ENCODE results near the gene HS2ST1. TPM values are rescaled to one million over a fixed set of nuclear protein-coding genes. Genes with fewer than 3 reads are reported as not detected.
"Not testable (repeated sequence)": the region's sequence is repeated elsewhere in the genome, so short reads cannot be mapped to it uniquely, and the experiment has no call there.

Gene HS2ST1
- total RNA-seq, 6 experiments from 2014 or later = 9.9 to 17.2 (median 13.7) TPM

GRCh38 chr1:87058343-87058649 lies 143.9 kb downstream of the HS2ST1 start:
- Histone ChIP-seq H3K27ac (no peak overlapping the region), H3K36me3 (no peaks in the 10 kb centered on the region), H3K27me3 (no peaks in the 10 kb centered on the region), H3K9me3 (no peaks in the 10 kb centered on the region), H3K4me3 (no peak overlapping the region), H3K4me1 (no peaks in the 10 kb centered on the region)
- intact Hi-C loops (cut with DNase I) = no loop called here
- ATAC-seq (no peak), DNase-seq (no peak)
- WGBS (ENCODE audit: insufficient coverage, low coverage, low lambda C conversion rate, missing lambda C conversion rate) = 64% methylated on average over 1 of the region's 1 CpG
- TF ChIP-seq CTCF (IDR thresholded peaks at IDR 0.05) (no peak), POLR2A (IDR thresholded peaks at IDR 0.05) (no peak)

GRCh38 chr1:87061742-87062156 lies 147.3 kb downstream of the HS2ST1 start:
- TF ChIP-seq POLR2A (IDR thresholded peaks at IDR 0.05) (no peak), CTCF (IDR thresholded peaks at IDR 0.05) (no peak)
- ATAC-seq (no peak), DNase-seq (no peak)
- no peaks in the 10 kb centered on the region for H3K9me3 ChIP-seq
- no peak overlapping the region for H3K4me3 ChIP-seq
- intact Hi-C loops (cut with DNase I) = no loop called here
- no peaks in the 10 kb centered on the region for H3K4me1 ChIP-seq
- H3K27me3 ChIP-seq = no peaks in the 10 kb centered on the region
- no peaks in the 10 kb centered on the region for H3K36me3 ChIP-seq
- H3K27ac ChIP-seq = no peak overlapping the region

- no peak for ATAC-seq
- Histone ChIP-seq H3K27me3 (no peaks in the 10 kb centered on the region), H3K27ac (no peak overlapping the region), H3K4me1 (no peaks in the 10 kb centered on the region), H3K4me3 (no peak overlapping the region), H3K9me3 (no peaks in the 10 kb centered on the region), H3K36me3 (no peaks in the 10 kb centered on the region)
- TF ChIP-seq POLR2A (IDR thresholded peaks at IDR 0.05) = no peak
- TF ChIP-seq CTCF (IDR thresholded peaks at IDR 0.05) = no peak
- 87% methylated on average over 2 of the region's 2 CpGs for WGBS (ENCODE audit: insufficient coverage, low coverage, low lambda C conversion rate, missing lambda C conversion rate)
- no peak for DNase-seq
- intact Hi-C loops (cut with DNase I) = no loop called here
Measured at GRCh38 chr1:87062687-87063086, 148.3 kb downstream of the HS2ST1 start.

- intact Hi-C loops (cut with DNase I) = no loop called here
- no peak for TF ChIP-seq POLR2A (IDR thresholded peaks at IDR 0.05)
- TF ChIP-seq CTCF (IDR thresholded peaks at IDR 0.05) = no peak
- Histone ChIP-seq H3K4me1 (no peaks in the 10 kb centered on the region), H3K27ac (no peak overlapping the region), H3K4me3 (no peak overlapping the region), H3K27me3 (no peaks in the 10 kb centered on the region), H3K36me3 (no peaks in the 10 kb centered on the region), H3K9me3 (no peaks in the 10 kb centered on the region)
- ATAC-seq = no peak
- no peak for DNase-seq
Measured at GRCh38 chr1:87064309-87064708, 149.9 kb downstream of the HS2ST1 start.

GRCh38 chr1:87064986-87065385 lies 150.6 kb downstream of the HS2ST1 start:
- ATAC-seq = no peak
- intact Hi-C loops (cut with DNase I) = no loop called here

GRCh38 chr1:87066708-87067107 lies 152.3 kb downstream of the HS2ST1 start:
- H3K27ac ChIP-seq; DNase-seq; H3K4me1 ChIP-seq; intact Hi-C loops (cut with DNase I); H3K36me3 ChIP-seq; H3K4me3 ChIP-seq; ATAC-seq; H3K27me3 ChIP-seq; H3K9me3 ChIP-seq: not testable (repeated sequence)
- WGBS (ENCODE audit: insufficient coverage, low coverage, low lambda C conversion rate, missing lambda C conversion rate) = 100% methylated on average over 1 of the region's 1 CpG

More at GRCh38 chr1:87064986-87065385, 150.6 kb downstream of the HS2ST1 start:
- Histone ChIP-seq H3K36me3 (no peaks in the 10 kb centered on the region), H3K27ac (no peak overlapping the region), H3K4me1 (no peaks in the 10 kb centered on the region), H3K27me3 (no peaks in the 10 kb centered on the region), H3K4me3 (no peak overlapping the region), H3K9me3 (no peaks in the 10 kb centered on the region)
- 100% methylated on average over 1 of the region's 1 CpG for WGBS (ENCODE audit: insufficient coverage, low coverage, low lambda C conversion rate, missing lambda C conversion rate)
- TF ChIP-seq POLR2A (IDR thresholded peaks at IDR 0.05) = no peak
- TF ChIP-seq CTCF (IDR thresholded peaks at IDR 0.05) = no peak
- DNase-seq = no peak
